HepG2 (cell line): ENCODE data around the gene IL17C. TPM values are rescaled to one million over a fixed set of nuclear protein-coding genes. Genes with fewer than 3 reads are reported as not detected.

Experiments used
- ARHGAP35 ChIP-seq: sonication (generic); formaldehyde crosslinking; IDR thresholded peaks from 2 replicates; pipeline ENCODE4 v1.9.0; 2022; ENCODE audit warnings: mild to moderate bottlenecking, inconsistent platforms, moderate library complexity, missing genetic modification reagents, borderline replicate concordance
- ARNTL ChIP-seq: sonication (generic); formaldehyde crosslinking; IDR thresholded peaks from 2 replicates; pipeline ENCODE4 v1.4.0; 2020; ENCODE audit warnings: mild to moderate bottlenecking, missing genetic modification reagents
- ATAD3A ChIP-seq: sonication (generic); formaldehyde crosslinking; IDR thresholded peaks from 2 replicates; pipeline ENCODE4 v1.4.0; 2020; ENCODE audit warnings: missing genetic modification reagents
- FOXK1 ChIP-seq: sonication (generic); formaldehyde crosslinking; IDR thresholded peaks from 2 replicates; pipeline ENCODE4 v1.4.0; 2020; ENCODE audit warnings: low read depth, missing genetic modification reagents, borderline replicate concordance
- FOXO1 ChIP-seq: sonication (generic); formaldehyde crosslinking; IDR thresholded peaks from 2 replicates; pipeline ENCODE4 v1.4.0; 2020; ENCODE audit warnings: missing genetic modification reagents
- GATAD2A ChIP-seq: IDR thresholded peaks from 2 replicates; pipeline ENCODE4 v1.6.1; 2016
- GPN1 ChIP-seq: sonication (generic); formaldehyde crosslinking; IDR thresholded peaks from 2 replicates; pipeline ENCODE4 v1.5.1; 2020; ENCODE audit warnings: missing genetic modification reagents, borderline replicate concordance
- LCORL ChIP-seq, 2 experiments: fragments of 450-650 bp in 1 of 2; sonication (generic) in 1 of 2; formaldehyde crosslinking in 1 of 2; IDR thresholded peaks; 2 replicates each; pipeline versions ENCODE4 v1.5.0 to v1.6.1; 2017 to 2020; ENCODE audit warnings: antibody characterized with exemption in 1 of 2, missing genetic modification reagents in 1 of 2
- NPAS2 ChIP-seq: sonication (generic); formaldehyde crosslinking; IDR thresholded peaks from 2 replicates; pipeline ENCODE4 v1.8.0; 2022; ENCODE audit warnings: mild to moderate bottlenecking, missing genetic modification reagents, borderline replicate concordance
- PRPF4 ChIP-seq: fragments of 200-400 bp; formaldehyde crosslinking; IDR thresholded peaks from 2 replicates; pipeline ENCODE4 v1.6.1; 2016; ENCODE audit warnings: low read length, low read depth; ENCODE audit not compliant: poor library complexity, severe bottlenecking
- REPIN1 ChIP-seq: sonication (generic); formaldehyde crosslinking; IDR thresholded peaks from 2 replicates; pipeline ENCODE4 v1.8.0; 2022; ENCODE audit warnings: missing genetic modification reagents, low read depth, mild to moderate bottlenecking, borderline replicate concordance
- SSRP1 ChIP-seq: IDR thresholded peaks from 2 replicates; pipeline ENCODE4 v1.6.1; 2016; ENCODE audit warnings: control low read depth
- TAF1 ChIP-seq: sonication (generic); formaldehyde crosslinking; IDR thresholded peaks from 2 replicates; pipeline ENCODE4 v1.4.0; 2020; ENCODE audit warnings: missing genetic modification reagents
- TAF15 ChIP-seq: fragments of 200-400 bp; formaldehyde crosslinking; IDR thresholded peaks from one replicate; pipeline ENCODE4 v1.6.1; 2018; ENCODE audit warnings: mild to moderate bottlenecking, low read depth, low read length; ENCODE audit not compliant: poor library complexity, severe bottlenecking
- TMF1 ChIP-seq: sonication (generic); formaldehyde crosslinking; IDR thresholded peaks from 2 replicates; pipeline ENCODE4 v1.8.1; 2022; ENCODE audit warnings: low read depth, missing genetic modification reagents
- ZBTB21 ChIP-seq: sonication (generic); formaldehyde crosslinking; IDR thresholded peaks from 2 replicates; pipeline ENCODE4 v1.4.0; 2020; ENCODE audit warnings: missing genetic modification reagents
- ZMAT3 ChIP-seq: sonication (generic); formaldehyde crosslinking; conservative IDR thresholded peaks from 2 replicates; pipeline ENCODE4 v1.7.0; 2021; ENCODE audit warnings: missing genetic modification reagents
- ZNF160 ChIP-seq: sonication (generic); formaldehyde crosslinking; IDR thresholded peaks from 2 replicates; pipeline ENCODE4 v1.8.0; 2022; ENCODE audit warnings: mild to moderate bottlenecking, inconsistent platforms, missing genetic modification reagents
- ZNF253 ChIP-seq: sonication (generic); formaldehyde crosslinking; IDR thresholded peaks from 2 replicates; pipeline ENCODE4 v1.8.0; 2022; ENCODE audit warnings: mild to moderate bottlenecking, missing genetic modification reagents, borderline replicate concordance
- ZNF331 ChIP-seq: sonication (generic); formaldehyde crosslinking; IDR thresholded peaks from 2 replicates; pipeline ENCODE4 v1.4.0; 2020; ENCODE audit warnings: missing genetic modification reagents
- ZNF33B ChIP-seq: sonication (generic); formaldehyde crosslinking; IDR thresholded peaks from 2 replicates; pipeline ENCODE4 v1.5.1; 2020; ENCODE audit warnings: mild to moderate bottlenecking, missing genetic modification reagents
- ZNF430 ChIP-seq: sonication (generic); formaldehyde crosslinking; IDR thresholded peaks from 2 replicates; pipeline ENCODE4 v1.9.0; 2021; ENCODE audit warnings: mild to moderate bottlenecking, missing genetic modification reagents
- ZNF446 ChIP-seq: sonication (generic); formaldehyde crosslinking; IDR thresholded peaks from 2 replicates; pipeline ENCODE4 v1.5.0; 2020; ENCODE audit warnings: mild to moderate bottlenecking, missing genetic modification reagents
- ZNF460 ChIP-seq: sonication (generic); formaldehyde crosslinking; IDR thresholded peaks from 2 replicates; pipeline ENCODE4 v1.5.1; 2020; ENCODE audit warnings: missing genetic modification reagents, mild to moderate bottlenecking, borderline replicate concordance
- ZNF557 ChIP-seq: sonication (generic); formaldehyde crosslinking; IDR thresholded peaks from 2 replicates; pipeline ENCODE4 v1.4.0; 2020; ENCODE audit warnings: missing genetic modification reagents
- ZNF629 ChIP-seq: sonication (generic); formaldehyde crosslinking; conservative IDR thresholded peaks from 2 replicates; pipeline ENCODE4 v1.5.0; 2020; ENCODE audit warnings: missing genetic modification reagents
- ZNF678 ChIP-seq: sonication (generic); formaldehyde crosslinking; IDR thresholded peaks from 2 replicates; pipeline ENCODE4 v1.4.0; 2020; ENCODE audit warnings: mild to moderate bottlenecking, missing genetic modification reagents
- polyA plus RNA-seq, 8 experiments: library from polyadenylated mRNA; depleted of rRNA in 3 of 8; stranded (reverse) in 7 of 8; unstranded in 1 of 8; fragments of >200 nt; fragmentation: Illumina TruSeq in 4 of 8; extraction: Trizol in 4 of 8; gene quantifications; 2 replicates each; pipeline versions ENCODE4 v1.2.1 to v1.2.3, GENCODE V29; 2011 to 2016; ENCODE audit warnings: low read depth in 4 of 8, missing spikeins in 1 of 8, mixed read lengths in 1 of 8; ENCODE audit not compliant: insufficient read depth in 1 of 8
- total RNA-seq, 5 experiments: library from RNA; depleted of rRNA; stranded (reverse); fragments of >200 nt; fragmentation: Illumina TruSeq; extraction: Trizol; gene quantifications; 2 replicates each; pipeline ENCODE4 v1.2.3, GENCODE V29; 2016; ENCODE audit warnings: low read depth in 1 of 5
- TF ChIP-seq, protein P1 (sequence below): IDR thresholded peaks from 2 replicates; pipeline ENCODE4 v1.6.1; 2016; ENCODE audit warnings: missing compliant biosample characterization, missing genetic modification reagents, borderline replicate concordance
- TF ChIP-seq, protein P2 (sequence below): sonication (generic); formaldehyde crosslinking; IDR thresholded peaks from 2 replicates; pipeline ENCODE4 v1.4.0; 2020; ENCODE audit warnings: mild to moderate bottlenecking, missing genetic modification reagents
- TF ChIP-seq, protein P3 (sequence below): IDR thresholded peaks from 2 replicates; pipeline ENCODE4 v1.6.1; 2016; ENCODE audit warnings: low read depth, borderline replicate concordance

IL17C gene
- total and polyA plus RNA-seq, 2 of the 13 experiments (the other 11 are each of a cell fraction or from before 2014, with no cell fraction given) = not detected

DNA sequence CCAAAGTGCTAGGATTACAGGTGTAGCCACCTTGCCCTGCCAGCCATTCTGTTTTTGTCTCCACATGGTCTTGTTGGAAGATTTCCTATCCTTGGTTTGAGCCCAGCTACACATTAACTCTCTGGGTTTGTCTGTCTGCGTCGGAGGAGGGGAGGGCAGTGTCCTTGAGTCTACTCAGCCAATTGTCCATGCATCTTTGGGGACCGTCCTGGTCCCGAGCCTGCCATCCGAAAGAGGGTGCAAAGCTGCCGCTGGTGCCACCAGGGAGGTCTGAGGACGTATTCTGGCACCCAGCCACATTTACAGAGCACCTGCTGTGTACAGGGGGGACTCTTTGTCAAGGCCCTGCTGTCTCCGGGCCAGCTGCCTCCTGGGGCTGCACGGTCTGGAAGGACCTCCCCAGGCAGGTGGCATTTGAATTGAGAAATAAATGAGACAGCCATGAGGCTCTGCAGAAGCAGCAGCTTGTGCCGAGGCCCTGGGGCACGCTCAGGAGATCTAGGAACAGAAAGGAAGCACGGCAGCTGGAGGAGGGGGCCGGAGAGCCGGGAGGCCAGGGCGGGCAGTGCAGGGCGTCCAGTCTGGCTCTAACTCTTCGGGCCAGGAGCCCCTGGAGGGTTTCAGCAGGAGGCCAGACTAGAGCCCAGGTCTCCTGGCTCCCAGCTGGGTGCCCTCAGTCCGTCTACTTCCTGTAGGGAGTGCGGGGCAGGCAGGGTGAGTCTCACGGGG is 11.0 kb downstream of the IL17C start (continued):
- TF ChIP-seq ZNF160 (CRISPR knock-in tag) (0 out of 2 replicates have a peak, but pooled peaks have one; percentile 1), ARNTL (CRISPR knock-in tag) (no peak), ZNF629 (CRISPR knock-in tag) (no peak), ZNF678 (CRISPR knock-in tag) (no peak), FOXO1 (CRISPR knock-in tag) (no peak), ZNF557 (CRISPR knock-in tag) (no peak), ZNF446 (no peak), SSRP1 (CRISPR knock-in tag) (peak; percentile 43; the same call in 1 of the 2 replicates), ZNF33B (no peak), TMF1 (CRISPR knock-in tag) (peak; percentile 4; the same call in 1 of the 2 replicates), GATAD2A (CRISPR knock-in tag) (peak; percentile 32; the same call in 1 of the 2 replicates), ZNF253 (no peak), ZMAT3 (CRISPR knock-in tag) (no peak), REPIN1 (CRISPR knock-in tag) (0 out of 2 replicates have a peak, but pooled peaks have one; percentile 40), ATAD3A (0 out of 2 replicates have a peak, but pooled peaks have one; percentile 10), TAF1 (CRISPR knock-in tag) (0 out of 2 replicates have a peak, but pooled peaks have one; percentile 10), TAF15 (no peak), GPN1 (no peak), LCORL (IDR thresholded peaks at IDR 0.05) (no peak), LCORL (CRISPR knock-in tag; IDR thresholded peaks at IDR 0.05) (peak; percentile 67), NPAS2 (CRISPR knock-in tag) (0 out of 2 replicates have a peak, but pooled peaks have one; percentile 83), ARHGAP35 (CRISPR knock-in tag) (no peak), FOXK1 (CRISPR knock-in tag) (no peak), ZBTB21 (0 out of 2 replicates have a peak, but pooled peaks have one; percentile 38), ZNF460 (CRISPR knock-in tag) (0 out of 2 replicates have a peak, but pooled peaks have one; percentile 15), ZNF331 (CRISPR knock-in tag) (0 out of 2 replicates have a peak, but pooled peaks have one; percentile 34), ZNF430 (CRISPR knock-in tag) (peak; percentile 45; the same call in 1 of the 2 replicates), PRPF4 (no peak)
- TF ChIP-seq, protein P1, sequence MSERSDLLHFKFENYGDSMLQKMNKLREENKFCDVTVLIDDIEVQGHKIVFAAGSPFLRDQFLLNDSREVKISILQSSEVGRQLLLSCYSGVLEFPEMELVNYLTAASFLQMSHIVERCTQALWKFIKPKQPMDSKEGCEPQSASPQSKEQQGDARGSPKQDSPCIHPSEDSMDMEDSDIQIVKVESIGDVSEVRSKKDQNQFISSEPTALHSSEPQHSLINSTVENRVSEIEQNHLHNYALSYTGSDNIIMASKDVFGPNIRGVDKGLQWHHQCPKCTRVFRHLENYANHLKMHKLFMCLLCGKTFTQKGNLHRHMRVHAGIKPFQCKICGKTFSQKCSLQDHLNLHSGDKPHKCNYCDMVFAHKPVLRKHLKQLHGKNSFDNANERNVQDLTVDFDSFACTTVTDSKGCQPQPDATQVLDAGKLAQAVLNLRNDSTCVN = no peak
- TF ChIP-seq, protein P2, sequence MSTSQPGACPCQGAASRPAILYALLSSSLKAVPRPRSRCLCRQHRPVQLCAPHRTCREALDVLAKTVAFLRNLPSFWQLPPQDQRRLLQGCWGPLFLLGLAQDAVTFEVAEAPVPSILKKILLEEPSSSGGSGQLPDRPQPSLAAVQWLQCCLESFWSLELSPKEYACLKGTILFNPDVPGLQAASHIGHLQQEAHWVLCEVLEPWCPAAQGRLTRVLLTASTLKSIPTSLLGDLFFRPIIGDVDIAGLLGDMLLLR = no peak; the same call in 1 of the 2 replicates
- TF ChIP-seq, protein P3, sequence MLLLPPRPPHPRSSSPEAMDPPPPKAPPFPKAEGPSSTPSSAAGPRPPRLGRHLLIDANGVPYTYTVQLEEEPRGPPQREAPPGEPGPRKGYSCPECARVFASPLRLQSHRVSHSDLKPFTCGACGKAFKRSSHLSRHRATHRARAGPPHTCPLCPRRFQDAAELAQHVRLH = peak; percentile 17; the same call in 1 of the 2 replicates
